T-helper 22 cell (primary cell): Measurements from ENCODE around the gene FCHSD2.
A peak's percentile ranks its signal among the peaks of the same experiment; 100 is the strongest.
"Not testable (repeated sequence)": the region's sequence is repeated elsewhere in the genome, so short reads cannot be mapped to it uniquely, and the experiment has no call there.

Experiments used
- DNase-seq: peaks from one replicate; pipeline ENCODE4 v3.0.0-alpha.2; 2020; ENCODE audit warnings: low read depth

FCHSD2 gene

GRCh38 chr11:73151416-73151815 is 9.3 kb upstream of the FCHSD2 start:
- DNase-seq = no peak

- DNase-seq = no peak
Observed at GRCh38 chr11:73149105-73149504, 7.0 kb upstream of the FCHSD2 start.

GRCh38 chr11:73147771-73148681 is 5.9 kb upstream of the FCHSD2 start:
- no peak for DNase-seq

GRCh38 chr11:73145986-73146575 is 4.0 kb upstream of the FCHSD2 start:
- DNase-seq = no peak

- DNase-seq = no peak
Observed at GRCh38 chr11:73143126-73143838, 1.2 kb upstream of the FCHSD2 start.

GRCh38 chr11:73141309-73142127 is 600 bp downstream of the FCHSD2 start:
- peak; percentile 60 for DNase-seq

- no peak for DNase-seq
Observed at GRCh38 chr11:73141031-73141308, 1.1 kb downstream of the FCHSD2 start.

DNA sequence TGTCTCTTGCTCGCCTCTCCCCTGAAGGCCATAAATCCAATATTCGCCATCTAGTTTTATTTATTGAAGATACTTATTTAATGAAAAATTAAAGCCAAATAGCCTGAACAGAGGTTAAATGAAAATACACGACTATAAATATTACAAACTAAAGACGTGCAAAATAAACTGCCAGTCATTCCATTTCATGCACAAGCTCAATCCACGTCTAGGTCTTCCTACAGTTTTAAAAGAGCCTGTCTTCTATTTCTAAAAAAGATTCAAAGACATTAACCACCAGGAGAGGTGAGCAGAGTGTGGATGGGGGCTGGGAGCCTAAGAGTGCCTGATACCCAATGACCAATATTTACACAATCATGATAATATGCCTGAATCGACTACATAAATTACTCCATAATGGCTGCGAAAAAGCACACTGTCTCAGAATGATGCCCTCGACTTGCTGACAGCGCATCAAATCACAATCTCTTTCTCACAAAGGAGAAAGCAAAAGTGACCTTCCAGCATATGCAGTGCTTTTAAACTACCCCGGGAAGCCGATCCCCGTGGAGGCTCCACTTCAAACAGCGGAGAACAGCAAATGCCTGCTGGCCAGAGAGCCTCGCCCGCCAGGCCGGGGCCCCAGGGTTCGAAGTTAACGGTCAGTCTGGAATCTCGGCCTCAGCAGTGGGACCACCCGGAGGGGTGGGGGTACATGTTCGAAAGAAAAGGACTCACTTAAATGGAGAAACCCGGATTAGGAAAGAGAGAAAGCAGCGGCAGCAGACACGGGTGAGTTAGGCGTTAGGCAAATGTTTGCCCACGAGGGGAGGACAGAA is 1.7 kb downstream of the FCHSD2 start:
- DNase-seq = no peak

DNA sequence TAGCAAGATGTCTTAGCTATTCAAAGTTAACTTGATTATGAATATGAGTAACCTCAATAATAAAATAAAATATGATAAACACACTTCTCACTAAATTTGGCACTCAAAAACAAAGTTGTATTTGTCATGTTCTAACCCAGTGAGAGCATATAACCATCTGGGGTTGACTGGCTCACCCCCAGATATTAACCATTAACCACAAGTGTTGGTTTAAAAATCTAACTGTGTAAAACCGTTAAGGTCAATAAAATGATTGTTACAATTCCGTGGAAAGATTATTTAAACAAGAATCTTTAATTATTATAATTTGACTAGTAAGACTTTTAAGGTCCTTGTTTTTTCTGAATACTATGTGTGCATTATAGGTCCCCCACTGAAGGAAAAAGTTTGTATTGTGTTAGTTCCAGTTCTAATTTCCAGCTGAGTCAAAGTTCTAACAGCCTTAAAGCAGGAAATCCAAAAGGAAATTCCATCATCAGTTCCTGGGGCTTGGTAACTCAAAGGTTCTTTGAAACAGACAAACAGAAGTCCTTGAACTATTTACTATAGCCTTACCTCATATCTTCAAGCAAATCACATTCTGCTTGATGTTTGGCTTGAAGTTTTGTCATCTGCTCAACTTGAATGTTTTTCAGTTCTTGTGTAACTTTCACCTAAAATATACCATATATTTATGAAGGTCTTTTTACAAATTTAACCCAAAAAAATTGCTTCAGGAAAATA is 2.5 kb downstream of the FCHSD2 start:
- DNase-seq = no peak

GRCh38 chr11:73137944-73138274 is 4.2 kb downstream of the FCHSD2 start:
- no peak for DNase-seq

GRCh38 chr11:73137262-73137943 is 4.7 kb downstream of the FCHSD2 start:
- no peak for DNase-seq

GRCh38 chr11:73136722-73137121 is 5.4 kb downstream of the FCHSD2 start:
- DNase-seq = not testable (repeated sequence)

DNA sequence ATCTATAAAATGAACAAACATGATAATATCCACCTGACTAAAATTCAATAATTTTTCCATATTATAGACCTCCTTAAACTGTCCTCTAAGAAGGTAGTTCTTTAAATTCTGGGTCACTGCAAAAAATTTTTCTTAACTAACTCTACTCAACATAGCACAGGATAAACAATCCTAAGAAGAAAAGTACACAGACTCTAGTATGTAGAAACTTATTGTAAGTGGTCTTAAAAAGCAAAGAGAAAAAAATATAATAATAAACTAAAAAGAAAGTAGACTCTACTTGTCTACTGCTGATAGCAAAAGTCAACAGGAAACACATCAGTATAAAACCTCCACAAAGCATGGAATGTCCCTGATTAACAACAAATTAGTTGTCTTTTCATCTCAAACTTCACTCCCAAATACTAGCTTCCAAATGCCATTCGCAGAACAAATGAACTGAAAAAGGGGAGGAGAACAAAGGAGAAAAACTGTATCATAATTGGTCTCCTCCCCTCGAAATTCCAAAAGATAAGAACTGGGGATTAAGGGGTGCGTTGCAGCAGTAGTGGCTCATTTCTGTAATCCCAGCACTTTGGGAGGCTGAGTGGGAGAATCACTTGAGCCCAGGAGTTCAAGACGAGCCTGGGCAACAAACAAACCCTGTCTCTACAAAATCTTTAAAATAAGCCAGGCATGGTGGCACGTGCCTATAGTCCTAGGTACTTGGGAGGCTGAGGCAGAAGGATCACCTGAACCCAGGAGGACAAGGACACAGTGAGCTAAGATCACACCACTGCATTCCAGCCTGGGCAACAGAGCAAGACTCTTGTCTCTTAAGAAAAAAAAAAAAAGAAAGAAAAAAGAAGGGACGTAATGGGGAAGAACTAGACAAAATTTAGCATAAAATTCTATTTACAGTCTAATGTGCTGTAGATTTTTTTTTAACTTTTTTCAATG is 6.5 kb downstream of the FCHSD2 start:
- no peak for DNase-seq

- not testable (repeated sequence) for DNase-seq
Observed at GRCh38 chr11:73132349-73132748, 9.8 kb downstream of the FCHSD2 start.

- no peak for DNase-seq
Observed at GRCh38 chr11:73130181-73130580, 11.9 kb downstream of the FCHSD2 start.

GRCh38 chr11:73129198-73129597 is 12.9 kb downstream of the FCHSD2 start:
- DNase-seq = no peak

GRCh38 chr11:73126804-73127480 is 15.2 kb downstream of the FCHSD2 start:
- no peak for DNase-seq

- DNase-seq = no peak
Observed at GRCh38 chr11:73124800-73125199, 17.3 kb downstream of the FCHSD2 start.
